ENCODE measurements around the gene LHX3.

DNA sequence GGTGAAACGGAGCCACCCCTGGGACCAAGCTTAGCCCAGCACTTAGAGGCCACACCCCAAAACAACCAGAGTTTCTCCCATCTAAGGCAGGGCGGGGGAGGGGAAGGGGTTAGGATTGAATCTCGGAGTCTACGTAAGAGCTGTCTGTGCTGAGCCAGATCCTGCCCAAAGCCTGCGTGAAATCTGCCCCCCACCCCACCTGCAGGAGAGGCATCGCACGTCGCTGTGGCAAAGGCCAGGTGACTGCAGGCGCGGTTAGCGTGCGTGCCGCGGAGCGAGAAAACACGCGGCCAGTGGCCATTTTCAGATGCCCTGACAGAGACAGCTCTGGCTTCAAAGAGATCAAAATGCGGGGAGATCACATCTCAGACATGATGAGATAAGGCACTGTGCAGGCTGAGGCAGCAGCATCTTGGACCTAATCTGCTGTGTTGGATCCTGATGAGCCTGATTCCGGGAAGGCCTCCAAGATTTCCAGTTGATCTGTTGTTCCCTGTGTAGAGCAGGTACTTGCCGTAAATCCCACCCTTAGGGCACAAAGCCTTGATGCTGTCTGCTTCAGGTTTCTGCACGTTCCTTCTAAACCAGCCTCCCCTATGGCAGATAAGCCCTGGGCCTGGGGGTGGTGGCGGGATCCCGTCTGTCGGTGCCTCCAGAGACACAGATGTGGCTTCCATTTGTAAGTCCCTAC, 43.2 kb upstream of the LHX3 start:
- TF ChIP-seq CTCF (IDR thresholded peaks at IDR 0.05 in 8 of 11, conservative IDR thresholded peaks at IDR 0.05 in 3 of 11) (no peak), POLR2A (IDR thresholded peaks at IDR 0.05) (no peak)
